ENCODE measurements around the gene ABHD2. TPM values are rescaled to one million over a fixed set of nuclear protein-coding genes. Genes with fewer than 3 reads are reported as not detected.

The ABHD2 gene
- total RNA-seq, 1 donor, result 97.2 TPM

GRCh38 chr15:89143503-89144162 is 55.4 kb downstream of the ABHD2 start:
- peaks cover 57% of the 10 kb centered on the region for H3K4me1 ChIP-seq (ENCODE audit: insufficient read depth, low read length)
- H3K4me3 ChIP-seq (ENCODE audit: low read length), result no peak overlapping the region
- H3K27me3 ChIP-seq (ENCODE audit: insufficient read depth, low read length), result no peaks in the 10 kb centered on the region
- H3K9me3 ChIP-seq (ENCODE audit: low read depth, low read length), result no peaks in the 10 kb centered on the region

GRCh38 chr15:89144491-89144890 is 56.2 kb downstream of the ABHD2 start:
- peaks cover 57% of the 10 kb centered on the region for H3K4me1 ChIP-seq (ENCODE audit: insufficient read depth, low read length)
- no peaks in the 10 kb centered on the region for H3K27me3 ChIP-seq (ENCODE audit: insufficient read depth, low read length)
- no peak overlapping the region for H3K4me3 ChIP-seq (ENCODE audit: low read length)
- no peaks in the 10 kb centered on the region for H3K9me3 ChIP-seq (ENCODE audit: low read depth, low read length)

- Histone ChIP-seq H3K4me3 (ENCODE audit: low read length) (no peak overlapping the region), H3K4me1 (ENCODE audit: insufficient read depth, low read length) (peaks cover 42% of the 10 kb centered on the region), H3K9me3 (ENCODE audit: low read depth, low read length) (no peaks in the 10 kb centered on the region)
Measured at GRCh38 chr15:89146366-89146765, 58.1 kb downstream of the ABHD2 start.

GRCh38 chr15:89148126-89148525 is 59.9 kb downstream of the ABHD2 start:
- Histone ChIP-seq H3K27me3 (ENCODE audit: insufficient read depth, low read length) (no peaks in the 10 kb centered on the region), H3K9me3 (ENCODE audit: low read depth, low read length) (no peaks in the 10 kb centered on the region), H3K4me1 (ENCODE audit: insufficient read depth, low read length) (peaks cover 26% of the 10 kb centered on the region)

More at GRCh38 chr15:89146366-89146765, 58.1 kb downstream of the ABHD2 start:
- H3K27me3 ChIP-seq (ENCODE audit: insufficient read depth, low read length), result no peaks in the 10 kb centered on the region

GRCh38 chr15:89149501-89150101 is 61.3 kb downstream of the ABHD2 start:
- H3K4me1 ChIP-seq (ENCODE audit: insufficient read depth, low read length), result peaks cover 13% of the 10 kb centered on the region
- no peak overlapping the region for H3K4me3 ChIP-seq (ENCODE audit: low read length)
- no peaks in the 10 kb centered on the region for H3K9me3 ChIP-seq (ENCODE audit: low read depth, low read length)
- no peaks in the 10 kb centered on the region for H3K27me3 ChIP-seq (ENCODE audit: insufficient read depth, low read length)

More at GRCh38 chr15:89148126-89148525, 59.9 kb downstream of the ABHD2 start:
- no peak overlapping the region for H3K4me3 ChIP-seq (ENCODE audit: low read length)

- Histone ChIP-seq H3K4me3 (ENCODE audit: low read length) (no peak overlapping the region), H3K27me3 (ENCODE audit: insufficient read depth, low read length) (no peaks in the 10 kb centered on the region), H3K9me3 (ENCODE audit: low read depth, low read length) (no peaks in the 10 kb centered on the region), H3K4me1 (ENCODE audit: insufficient read depth, low read length) (peaks cover 6% of the 10 kb centered on the region)
Measured at GRCh38 chr15:89150287-89150686, 62.0 kb downstream of the ABHD2 start.

GRCh38 chr15:89150762-89151664 is 62.8 kb downstream of the ABHD2 start:
- Histone ChIP-seq H3K4me1 (ENCODE audit: insufficient read depth, low read length) (peaks cover 3% of the 10 kb centered on the region), H3K9me3 (ENCODE audit: low read depth, low read length) (no peaks in the 10 kb centered on the region), H3K27me3 (ENCODE audit: insufficient read depth, low read length) (no peaks in the 10 kb centered on the region), H3K4me3 (ENCODE audit: low read length) (no peak overlapping the region)

- Histone ChIP-seq H3K4me3 (ENCODE audit: low read length) (no peak overlapping the region), H3K4me1 (ENCODE audit: insufficient read depth, low read length) (peaks cover 3% of the 10 kb centered on the region), H3K27me3 (ENCODE audit: insufficient read depth, low read length) (no peaks in the 10 kb centered on the region), H3K9me3 (ENCODE audit: low read depth, low read length) (no peaks in the 10 kb centered on the region)
Measured at GRCh38 chr15:89155122-89155521, 66.9 kb downstream of the ABHD2 start.

- H3K27me3 ChIP-seq (ENCODE audit: insufficient read depth, low read length), result no peaks in the 10 kb centered on the region
Measured at GRCh38 chr15:89155656-89156055, 67.4 kb downstream of the ABHD2 start.

GRCh38 chr15:89157061-89157460 is 68.8 kb downstream of the ABHD2 start:
- Histone ChIP-seq H3K4me1 (ENCODE audit: insufficient read depth, low read length) (no peaks in the 10 kb centered on the region), H3K4me3 (ENCODE audit: low read length) (no peak overlapping the region), H3K27me3 (ENCODE audit: insufficient read depth, low read length) (no peaks in the 10 kb centered on the region), H3K9me3 (ENCODE audit: low read depth, low read length) (no peaks in the 10 kb centered on the region)

More at GRCh38 chr15:89155656-89156055, 67.4 kb downstream of the ABHD2 start:
- H3K4me3 ChIP-seq (ENCODE audit: low read length), result no peak overlapping the region
- peaks cover 3% of the 10 kb centered on the region for H3K4me1 ChIP-seq (ENCODE audit: insufficient read depth, low read length)
- H3K9me3 ChIP-seq (ENCODE audit: low read depth, low read length), result no peaks in the 10 kb centered on the region

GRCh38 chr15:89157918-89158564 is 69.8 kb downstream of the ABHD2 start:
- H3K9me3 ChIP-seq (ENCODE audit: low read depth, low read length), result no peaks in the 10 kb centered on the region
- H3K27me3 ChIP-seq (ENCODE audit: insufficient read depth, low read length), result no peaks in the 10 kb centered on the region
- no peaks in the 10 kb centered on the region for H3K4me1 ChIP-seq (ENCODE audit: insufficient read depth, low read length)
- no peak overlapping the region for H3K4me3 ChIP-seq (ENCODE audit: low read length)

GRCh38 chr15:89161666-89162065 is 73.4 kb downstream of the ABHD2 start:
- Histone ChIP-seq H3K9me3 (ENCODE audit: low read depth, low read length) (no peaks in the 10 kb centered on the region), H3K4me1 (ENCODE audit: insufficient read depth, low read length) (peaks cover 12% of the 10 kb centered on the region), H3K4me3 (ENCODE audit: low read length) (no peak overlapping the region), H3K27me3 (ENCODE audit: insufficient read depth, low read length) (no peaks in the 10 kb centered on the region)

GRCh38 chr15:89163271-89164055 is 75.2 kb downstream of the ABHD2 start:
- no peaks in the 10 kb centered on the region for H3K27me3 ChIP-seq (ENCODE audit: insufficient read depth, low read length)
- no peak overlapping the region for H3K4me3 ChIP-seq (ENCODE audit: low read length)
- peaks cover 30% of the 10 kb centered on the region for H3K4me1 ChIP-seq (ENCODE audit: insufficient read depth, low read length)
- H3K9me3 ChIP-seq (ENCODE audit: low read depth, low read length), result no peaks in the 10 kb centered on the region

- H3K27me3 ChIP-seq (ENCODE audit: insufficient read depth, low read length), result no peaks in the 10 kb centered on the region
- H3K4me3 ChIP-seq (ENCODE audit: low read length), result no peak overlapping the region
- H3K9me3 ChIP-seq (ENCODE audit: low read depth, low read length), result no peaks in the 10 kb centered on the region
- H3K4me1 ChIP-seq (ENCODE audit: insufficient read depth, low read length), result peaks cover 34% of the 10 kb centered on the region
Measured at GRCh38 chr15:89164712-89165211, 76.5 kb downstream of the ABHD2 start.
